Endothelial cell of umbilical vein (primary cell): Measurements from ENCODE around the gene SLC41A3. TPM values are rescaled to one million over a fixed set of nuclear protein-coding genes. Genes with fewer than 3 reads are reported as not detected.

Source experiments
- BruUV-seq: library from RNA; stranded (reverse); fragments of 400-500 nt; replicated peaks from 2 replicates; lab custom pipeline; 2021; lab: Mats Ljungman, UMichigan
- CTCF ChIA-PET: fragments of 300-600, 350-600 bp; sonication (Branson Sonifier 250); formaldehyde crosslinking; loops from one replicate; lab custom pipeline; 2021; ENCODE audit warnings: antibody characterized with exemption, inconsistent platforms; lab: Charles Lee
- POLR2A ChIA-PET: fragments of 300-600, 350-600 bp; sonication (Branson Sonifier 250); formaldehyde crosslinking; loops from one replicate; lab custom pipeline; 2021; ENCODE audit warnings: antibody characterized with exemption, inconsistent platforms; lab: Charles Lee
- DNase-seq: peaks from one replicate; pipeline ENCODE4 v3.0.0-alpha.2; 2011; ENCODE audit warnings: low read depth, low spot score
- FAIRE-seq: peaks from 2 replicates; lab custom pipeline; 2011; peaks lifted over from hg19 to GRCh38; lab: Jason Lieb, UNC
- H2AFZ ChIP-seq: 2 replicates; pipeline ENCODE4 v1.6.0; 2012; ENCODE audit warnings: low read depth, low read length, control low read depth, inconsistent platforms
- H3K27ac ChIP-seq: 2 replicates; pipeline ENCODE4 v1.5.1; 2011; ENCODE audit warnings: low read depth, mild to moderate bottlenecking, control low read depth, low read length, moderate library complexity; ENCODE audit not compliant: insufficient read depth
- H3K27me3 ChIP-seq, 2 experiments: 2 replicates each; pipeline versions ENCODE4 v1.6.0 to v1.6.1; 2011; ENCODE audit warnings: low read length in 2 of 2, mixed read lengths in 1 of 2; ENCODE audit not compliant: control insufficient read depth in 2 of 2, insufficient read depth in 2 of 2
- H3K36me3 ChIP-seq, 2 experiments: 2 replicates in 1 of 2; 3 replicates in 1 of 2; pipeline ENCODE4 v1.5.1; 2011; ENCODE audit warnings: low read length in 2 of 2, mild to moderate bottlenecking in 1 of 2, moderate library complexity in 1 of 2; ENCODE audit not compliant: control insufficient read depth in 2 of 2, insufficient read depth in 2 of 2; ENCODE audit errors: extremely low read depth in 1 of 2
- H3K4me1 ChIP-seq: 3 replicates; pipeline ENCODE4 v1.5.1; 2011; ENCODE audit warnings: mild to moderate bottlenecking, low read length; ENCODE audit not compliant: control insufficient read depth, insufficient read depth; ENCODE audit errors: extremely low read depth
- H3K4me2 ChIP-seq: 2 replicates; pipeline ENCODE4 v1.6.1; 2011; ENCODE audit warnings: low read length, control low read depth, mixed read lengths; ENCODE audit not compliant: insufficient read depth
- H3K4me3 ChIP-seq, 3 experiments: fragments of 200-600 bp in 1 of 3; sonication (generic), shearing (Covaris generic) in 1 of 3; replicated peaks in 1 of 3; 2 replicates each; pipeline ENCODE4 v1.5.1; 2011 to 2016; ENCODE audit warnings: control low read depth in 3 of 3, low read length in 3 of 3, mild to moderate bottlenecking in 2 of 3, inconsistent platforms in 1 of 3, low read depth in 1 of 3, moderate library complexity in 1 of 3; ENCODE audit not compliant: insufficient read depth in 1 of 3
- H3K79me2 ChIP-seq: 2 replicates; pipeline ENCODE4 v1.6.0; 2012; ENCODE audit warnings: low read length, inconsistent platforms; ENCODE audit not compliant: control insufficient read depth, insufficient read depth
- H3K9ac ChIP-seq: replicated peaks from 2 replicates; pipeline ENCODE3; 2011; ENCODE audit warnings: low read length, control low read depth; ENCODE audit not compliant: insufficient read depth; ENCODE audit errors: extremely low read depth
- H3K9me1 ChIP-seq: replicated peaks from 3 replicates; pipeline ENCODE4 v1.6.0; 2011; ENCODE audit warnings: mild to moderate bottlenecking, low read length; ENCODE audit not compliant: control insufficient read depth, insufficient read depth; ENCODE audit errors: extremely low read depth
- H3K9me3 ChIP-seq: replicated peaks from 2 replicates; pipeline ENCODE4 v1.5.1; 2012; ENCODE audit warnings: low read length, inconsistent platforms; ENCODE audit not compliant: control insufficient read depth, insufficient read depth
- H4K20me1 ChIP-seq: replicated peaks from 2 replicates; pipeline ENCODE3; 2011; ENCODE audit warnings: mild to moderate bottlenecking, low read length; ENCODE audit not compliant: control insufficient read depth, insufficient read depth; ENCODE audit errors: extremely low read depth
- CTCF ChIP-seq, 2 donors: IDR thresholded peaks; 1 replicate in 1 of 2; 2 replicates in 1 of 2; pipeline ENCODE4 v1.5.1; 2011; ENCODE audit warnings: low read length in 2 of 2, mild to moderate bottlenecking in 2 of 2, moderate library complexity in 2 of 2, control low read depth in 1 of 2, inconsistent platforms in 1 of 2, low read depth in 1 of 2; ENCODE audit not compliant: insufficient read depth in 1 of 2; ENCODE audit errors: extremely low read depth in 1 of 2
- EZH2 ChIP-seq: IDR thresholded peaks from 2 replicates; pipeline ENCODE4 v1.6.1; 2012; ENCODE audit warnings: borderline replicate concordance, low read depth, mild to moderate bottlenecking, moderate library complexity, low read length, inconsistent platforms; ENCODE audit not compliant: severe bottlenecking
- FOS ChIP-seq: IDR thresholded peaks from 2 replicates; pipeline ENCODE4 v1.6.1; 2011; ENCODE audit warnings: mild to moderate bottlenecking, low read length, moderate library complexity, borderline replicate concordance; ENCODE audit not compliant: insufficient read depth
- GATA2 ChIP-seq: IDR thresholded peaks from 2 replicates; pipeline ENCODE4 v1.7.0; 2011; ENCODE audit warnings: low read depth, mild to moderate bottlenecking, moderate library complexity, mixed read lengths, low read length; ENCODE audit not compliant: insufficient read length, insufficient read depth
- JUN ChIP-seq: IDR thresholded peaks from 2 replicates; pipeline ENCODE4 v1.6.1; 2011; ENCODE audit warnings: borderline replicate concordance, low read depth; ENCODE audit not compliant: insufficient read length, insufficient read depth
- MAX ChIP-seq: IDR thresholded peaks from 2 replicates; pipeline ENCODE4 v1.6.1; 2011; ENCODE audit not compliant: insufficient read depth, insufficient read length
- MYC ChIP-seq: IDR thresholded peaks from one replicate; pipeline ENCODE4 v1.6.1; 2011; ENCODE audit warnings: mild to moderate bottlenecking, low read depth, low read length
- POLR2A ChIP-seq: IDR thresholded peaks from 2 replicates; pipeline ENCODE4 v1.6.1; 2012; ENCODE audit warnings: low read depth, mild to moderate bottlenecking, control low read depth, low read length
- POLR2AphosphoS5 ChIP-seq: IDR thresholded peaks from 2 replicates; pipeline ENCODE4 v1.6.1; 2012; ENCODE audit warnings: low read depth, mild to moderate bottlenecking, control low read depth, low read length, moderate library complexity; ENCODE audit not compliant: insufficient read depth
- dilution Hi-C: fragments of 300-500 bp; cut with MboI; formaldehyde crosslinking; loops from one replicate; pipeline ENCODE4 v1.15.0; 2019; ENCODE audit warnings: low sequenced_read_pairs; ENCODE audit not compliant: extremely low pct_ligation_motif_present
- intact Hi-C: fragments of 100-400 bp; cut with micrococcal nuclease; formaldehyde crosslinking; loops from one replicate; pipeline ENCODE4 v1.10.0; 2022
- polyA plus RNA-seq, 4 experiments: library from polyadenylated mRNA; depleted of rRNA in 3 of 4; stranded (reverse) in 3 of 4; unstranded in 1 of 4; fragments of >200 nt; gene quantifications; 2 replicates each; pipeline versions ENCODE4 v1.2.1 to v1.2.3, GENCODE V29; 2011 to 2012; ENCODE audit warnings: missing spikeins in 1 of 4
- total RNA-seq: library from RNA; stranded (reverse); gene quantifications from 2 replicates; pipeline ENCODE4 v1.2.3, GENCODE V29; 2021

The SLC41A3 gene
- total and polyA plus RNA-seq, 2 donors (not counting 3 experiments of a cell fraction or from before 2014, with no cell fraction given), result 52.5 to 118 TPM

- no peak for DNase-seq
- TF ChIP-seq MAX (no peak), CTCF (IDR thresholded peaks at IDR 0.05; ENCODE audit: extremely low read depth in 1 of 2, insufficient read depth in 1 of 2, low read depth in 1 of 2, low read length in 2 of 2) (no peak), EZH2 (no peak), FOS (no peak), JUN (no peak), GATA2 (no peak), MYC (no peak), POLR2A (no peak), POLR2AphosphoS5 (no peak)
- no peak overlapping the region for H3K4me2 ChIP-seq
- H3K27ac ChIP-seq, result no peak overlapping the region
- FAIRE-seq, result no peak
- no peak overlapping the region for H2AFZ ChIP-seq
- ChIA-PET CTCF (interaction anchor here (1.0 kb wide), 1 partner anchor 18 kb away, joined by 3 read pairs; no protein-coding TSS in a partner anchor), POLR2A (no interaction called here)
- intact Hi-C loops, result no loop called here
- no peak overlapping the region for H3K9ac ChIP-seq
- peaks cover 0 to 6% of the 10 kb centered on the region in 2 experiments for H3K36me3 ChIP-seq
- H3K79me2 ChIP-seq, result no peaks in the 10 kb centered on the region
- no peaks in the 10 kb centered on the region for H3K27me3 ChIP-seq
- dilution Hi-C loops, result no loop called here
- H3K9me3 ChIP-seq, result no peaks in the 10 kb centered on the region
- no peaks in the 10 kb centered on the region for H4K20me1 ChIP-seq
- H3K4me3 ChIP-seq, result no peak overlapping the region
- no TSS peak for BruUV-seq
- no peaks in the 10 kb centered on the region for H3K4me1 ChIP-seq
- no peaks in the 10 kb centered on the region for H3K9me1 ChIP-seq
Observed at GRCh38 chr3:126033051-126033745, 50.7 kb downstream of the SLC41A3 start.
